SK-N-SH (cell line): ENCODE measurements around the gene ATN1. TPM values are rescaled to one million over a fixed set of nuclear protein-coding genes. Genes with fewer than 3 reads are reported as not detected.

ENCODE experiments used
- CTCF ChIA-PET: fragments of 300-600, 350-600 bp; formaldehyde crosslinking; extraction: SDS; loops from one replicate; lab custom pipeline; 2021; lab: Yijun Ruan, JAX
- POLR2A ChIA-PET: fragments of 350-600 bp; sonication (Branson Sonifier 250); formaldehyde crosslinking; extraction: SDS; loops from one replicate; lab custom pipeline; 2020; ENCODE audit warnings: antibody characterized with exemption, inconsistent platforms; lab: Yijun Ruan, JAX
- DNase-seq: peaks from one replicate; pipeline ENCODE4 v3.0.0; 2012
- H2AFZ ChIP-seq: fragments of 200-600 bp; sonication (generic); 2 replicates; pipeline ENCODE4 v1.8.1; 2016; ENCODE audit warnings: antibody characterized with exemption, mild to moderate bottlenecking, low read depth
- H3F3A ChIP-seq: fragments of 200-600 bp; sonication (generic); replicated peaks from 2 replicates; pipeline ENCODE3; 2016; ENCODE audit warnings: antibody characterized with exemption, mild to moderate bottlenecking; ENCODE audit not compliant: insufficient read depth
- H3K27ac ChIP-seq, 2 experiments: fragments of 200-500 bp in 1 of 2; fragments of 200-600 bp in 1 of 2; sonication (Bioruptor generic) in 1 of 2; sonication (generic), shearing (Covaris generic) in 1 of 2; 2 replicates each; pipeline versions ENCODE4 v1.5.1 to v1.6.1; 2014 to 2016; ENCODE audit warnings: low read depth in 2 of 2, inconsistent platforms in 1 of 2, low read length in 1 of 2, mild to moderate bottlenecking in 1 of 2, mixed read lengths in 1 of 2
- H3K27me3 ChIP-seq: fragments of 200-600 bp; sonication (generic), shearing (Covaris generic); 2 replicates; pipeline ENCODE4 v1.6.1; 2016; ENCODE audit warnings: mixed run types; ENCODE audit not compliant: insufficient read depth
- H3K36me3 ChIP-seq, 2 experiments: fragments of 200-500 bp in 1 of 2; fragments of 200-600 bp in 1 of 2; sonication (Bioruptor generic) in 1 of 2; sonication (generic) in 1 of 2; replicated peaks in 1 of 2; 2 replicates each; pipeline versions ENCODE3 to v1.5.1; 2014 to 2016; ENCODE audit warnings: low read length in 1 of 2, mild to moderate bottlenecking in 1 of 2; ENCODE audit not compliant: insufficient read depth in 2 of 2, control insufficient read depth in 1 of 2
- H3K4me1 ChIP-seq, 2 experiments: fragments of 200-500 bp in 1 of 2; fragments of 200-600 bp in 1 of 2; sonication (Bioruptor generic) in 1 of 2; sonication (generic), shearing (Covaris generic) in 1 of 2; 2 replicates each; pipeline versions ENCODE4 v1.5.1 to v1.6.1; 2014 to 2016; ENCODE audit warnings: low read depth in 1 of 2, low read length in 1 of 2, mixed run types in 1 of 2; ENCODE audit not compliant: insufficient read depth in 2 of 2, control insufficient read depth in 1 of 2
- H3K4me2 ChIP-seq: fragments of 200-600 bp; sonication (generic), shearing (Covaris generic); 2 replicates; pipeline ENCODE4 v1.6.1; 2017; ENCODE audit warnings: mixed run types
- H3K4me3 ChIP-seq, 2 experiments: fragments of 200-500 bp in 1 of 2; fragments of 200-600 bp in 1 of 2; sonication (Bioruptor generic) in 1 of 2; sonication (generic), shearing (Covaris generic) in 1 of 2; 2 replicates each; pipeline versions ENCODE4 v1.5.1 to v1.8.1; 2014 to 2016; ENCODE audit warnings: low read depth in 2 of 2, inconsistent platforms in 1 of 2, low read length in 1 of 2, mild to moderate bottlenecking in 1 of 2, mixed read lengths in 1 of 2, moderate library complexity in 1 of 2
- H3K79me2 ChIP-seq: fragments of 200-600 bp; sonication (generic); 2 replicates; pipeline ENCODE4 v1.8.1; 2017; ENCODE audit warnings: mild to moderate bottlenecking; ENCODE audit not compliant: insufficient read depth
- H3K9ac ChIP-seq: fragments of 200-600 bp; sonication (generic); 2 replicates; pipeline ENCODE4 v1.6.1; 2017; ENCODE audit warnings: mixed run types
- H3K9me2 ChIP-seq: fragments of 200-600 bp; sonication (generic); 2 replicates; pipeline ENCODE4 v1.6.1; 2017; ENCODE audit warnings: mixed run types
- H3K9me3 ChIP-seq: fragments of 200-600 bp; sonication (generic); 2 replicates; pipeline ENCODE4 v1.6.1; 2017; ENCODE audit warnings: mixed run types, mild to moderate bottlenecking, moderate library complexity
- H4K20me1 ChIP-seq: fragments of 200-600 bp; sonication (generic); 2 replicates; pipeline ENCODE4 v1.6.1; 2017; ENCODE audit warnings: mild to moderate bottlenecking, mixed run types; ENCODE audit not compliant: insufficient read depth
- FOSL2 ChIP-seq: IDR thresholded peaks from 2 replicates; pipeline ENCODE4 v1.4.0; 2012; ENCODE audit warnings: low read depth, mild to moderate bottlenecking, moderate library complexity, borderline replicate concordance
- GATA2 ChIP-seq: sonication (generic); formaldehyde crosslinking; IDR thresholded peaks from 2 replicates; pipeline ENCODE4 v1.5.0; 2020; ENCODE audit warnings: mild to moderate bottlenecking, missing genetic modification reagents
- RAD21 ChIP-seq: IDR thresholded peaks from 2 replicates; pipeline ENCODE4 v1.6.1; 2012; ENCODE audit warnings: mild to moderate bottlenecking, low read length
- SIN3A ChIP-seq: IDR thresholded peaks from 2 replicates; pipeline ENCODE4 v1.6.1; 2012; ENCODE audit warnings: low read depth, mild to moderate bottlenecking, low read length, moderate library complexity, borderline replicate concordance
- TAF1 ChIP-seq: IDR thresholded peaks from 2 replicates; pipeline ENCODE4 v1.6.1; 2012; ENCODE audit warnings: low read depth, mild to moderate bottlenecking, low read length, moderate library complexity, borderline replicate concordance
- TEAD4 ChIP-seq: IDR thresholded peaks from 2 replicates; pipeline ENCODE4 v1.4.0; 2012; ENCODE audit warnings: mild to moderate bottlenecking, borderline replicate concordance; ENCODE audit not compliant: insufficient read depth
- WGBS: methylation state at CpG from one replicate; pipeline ENCODE4 v1.1.6; 2017; ENCODE audit warnings: low lambda C conversion rate; 5-methylcytosine and 5-hydroxymethylcytosine counted together
- polyA plus RNA-seq, 3 experiments: library from polyadenylated mRNA; depleted of rRNA; stranded (reverse); fragments of >200 nt; gene quantifications; 2 replicates each; pipeline ENCODE4 v1.2.3, GENCODE V29; 2012
- TF ChIP-seq, protein P1 (sequence below): fragments of 200-600 bp; sonication (generic); IDR thresholded peaks from 2 replicates; pipeline ENCODE4 v1.6.1; 2017; ENCODE audit warnings: antibody characterized with exemption, mild to moderate bottlenecking, moderate library complexity
- TF ChIP-seq, protein P2 (sequence below): fragments of 150-350 bp; IDR thresholded peaks from 2 replicates; pipeline ENCODE4 v1.6.1; 2016; ENCODE audit warnings: mild to moderate bottlenecking, low read depth, low read length
- TF ChIP-seq, protein P3 (sequence below): IDR thresholded peaks from 2 replicates; pipeline ENCODE4 v1.6.1; 2012; ENCODE audit warnings: mild to moderate bottlenecking, low read depth, low read length, moderate library complexity

ATN1 gene
- polyA plus RNA-seq, 1 of the 3 experiments (the other 2 are of a cell fraction): 29.3 TPM

DNA sequence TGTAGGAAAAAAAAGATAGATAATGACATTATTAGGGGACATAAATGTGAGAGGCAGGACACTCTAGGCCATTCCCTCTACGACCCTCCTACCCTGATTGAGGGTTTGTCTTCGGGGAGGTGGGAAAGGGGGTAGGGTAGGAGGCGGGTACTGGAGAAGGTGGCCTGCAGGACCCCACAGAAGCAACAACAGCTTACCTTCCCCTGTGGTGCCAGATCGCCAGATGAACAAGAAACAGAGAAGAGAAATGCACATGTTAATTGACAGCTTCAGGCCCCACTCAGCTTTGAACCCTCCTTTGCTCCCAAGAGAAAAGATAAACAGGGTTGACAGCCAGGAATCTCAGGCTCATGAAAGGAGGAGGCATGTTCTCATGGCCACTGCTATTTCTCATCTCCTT lies 38.0 kb downstream of the ATN1 start:
- H3K9me3 ChIP-seq: no peaks in the 10 kb centered on the region
- H3K4me1 ChIP-seq: peaks cover 6 to 22% of the 10 kb centered on the region in 2 experiments; a peak in 3 of 4 replicates
- no peak for DNase-seq
- peaks cover 28% of the 10 kb centered on the region for H3K79me2 ChIP-seq
- H3F3A ChIP-seq: peaks cover 29% of the 10 kb centered on the region
- H3K36me3 ChIP-seq: peaks cover 28 to 46% of the 10 kb centered on the region in 2 experiments
- ChIA-PET CTCF (interaction anchor here (0.7 to 3.3 kb wide), 8 partner anchors 9 to 41 kb away, joined by 3 to 17 read pairs (median 6); partner anchors contain the start of genes C12orf57 and RNU7-1), POLR2A (interaction anchor here (6.8 kb wide), 1 partner anchor 20 kb away, joined by 62 read pairs; the partner anchor contains the start of genes C12orf57 and RNU7-1)
- H3K4me2 ChIP-seq: no peak overlapping the region
- H3K4me3 ChIP-seq: no peak overlapping the region
- no peaks in the 10 kb centered on the region for H3K27me3 ChIP-seq
- no peak overlapping the region for H2AFZ ChIP-seq
- no peak overlapping the region for H3K9ac ChIP-seq
- H3K9me2 ChIP-seq: no peaks in the 10 kb centered on the region
- TF ChIP-seq TEAD4 (no peak), GATA2 (CRISPR knock-in tag) (no peak), SIN3A (no peak), FOSL2 (no peak), RAD21 (no peak), TAF1 (no peak)
- TF ChIP-seq, protein P1, sequence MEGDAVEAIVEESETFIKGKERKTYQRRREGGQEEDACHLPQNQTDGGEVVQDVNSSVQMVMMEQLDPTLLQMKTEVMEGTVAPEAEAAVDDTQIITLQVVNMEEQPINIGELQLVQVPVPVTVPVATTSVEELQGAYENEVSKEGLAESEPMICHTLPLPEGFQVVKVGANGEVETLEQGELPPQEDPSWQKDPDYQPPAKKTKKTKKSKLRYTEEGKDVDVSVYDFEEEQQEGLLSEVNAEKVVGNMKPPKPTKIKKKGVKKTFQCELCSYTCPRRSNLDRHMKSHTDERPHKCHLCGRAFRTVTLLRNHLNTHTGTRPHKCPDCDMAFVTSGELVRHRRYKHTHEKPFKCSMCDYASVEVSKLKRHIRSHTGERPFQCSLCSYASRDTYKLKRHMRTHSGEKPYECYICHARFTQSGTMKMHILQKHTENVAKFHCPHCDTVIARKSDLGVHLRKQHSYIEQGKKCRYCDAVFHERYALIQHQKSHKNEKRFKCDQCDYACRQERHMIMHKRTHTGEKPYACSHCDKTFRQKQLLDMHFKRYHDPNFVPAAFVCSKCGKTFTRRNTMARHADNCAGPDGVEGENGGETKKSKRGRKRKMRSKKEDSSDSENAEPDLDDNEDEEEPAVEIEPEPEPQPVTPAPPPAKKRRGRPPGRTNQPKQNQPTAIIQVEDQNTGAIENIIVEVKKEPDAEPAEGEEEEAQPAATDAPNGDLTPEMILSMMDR: no peak
- TF ChIP-seq, protein P2, sequence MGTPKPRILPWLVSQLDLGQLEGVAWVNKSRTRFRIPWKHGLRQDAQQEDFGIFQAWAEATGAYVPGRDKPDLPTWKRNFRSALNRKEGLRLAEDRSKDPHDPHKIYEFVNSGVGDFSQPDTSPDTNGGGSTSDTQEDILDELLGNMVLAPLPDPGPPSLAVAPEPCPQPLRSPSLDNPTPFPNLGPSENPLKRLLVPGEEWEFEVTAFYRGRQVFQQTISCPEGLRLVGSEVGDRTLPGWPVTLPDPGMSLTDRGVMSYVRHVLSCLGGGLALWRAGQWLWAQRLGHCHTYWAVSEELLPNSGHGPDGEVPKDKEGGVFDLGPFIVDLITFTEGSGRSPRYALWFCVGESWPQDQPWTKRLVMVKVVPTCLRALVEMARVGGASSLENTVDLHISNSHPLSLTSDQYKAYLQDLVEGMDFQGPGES: no peak
- TF ChIP-seq, protein P3, sequence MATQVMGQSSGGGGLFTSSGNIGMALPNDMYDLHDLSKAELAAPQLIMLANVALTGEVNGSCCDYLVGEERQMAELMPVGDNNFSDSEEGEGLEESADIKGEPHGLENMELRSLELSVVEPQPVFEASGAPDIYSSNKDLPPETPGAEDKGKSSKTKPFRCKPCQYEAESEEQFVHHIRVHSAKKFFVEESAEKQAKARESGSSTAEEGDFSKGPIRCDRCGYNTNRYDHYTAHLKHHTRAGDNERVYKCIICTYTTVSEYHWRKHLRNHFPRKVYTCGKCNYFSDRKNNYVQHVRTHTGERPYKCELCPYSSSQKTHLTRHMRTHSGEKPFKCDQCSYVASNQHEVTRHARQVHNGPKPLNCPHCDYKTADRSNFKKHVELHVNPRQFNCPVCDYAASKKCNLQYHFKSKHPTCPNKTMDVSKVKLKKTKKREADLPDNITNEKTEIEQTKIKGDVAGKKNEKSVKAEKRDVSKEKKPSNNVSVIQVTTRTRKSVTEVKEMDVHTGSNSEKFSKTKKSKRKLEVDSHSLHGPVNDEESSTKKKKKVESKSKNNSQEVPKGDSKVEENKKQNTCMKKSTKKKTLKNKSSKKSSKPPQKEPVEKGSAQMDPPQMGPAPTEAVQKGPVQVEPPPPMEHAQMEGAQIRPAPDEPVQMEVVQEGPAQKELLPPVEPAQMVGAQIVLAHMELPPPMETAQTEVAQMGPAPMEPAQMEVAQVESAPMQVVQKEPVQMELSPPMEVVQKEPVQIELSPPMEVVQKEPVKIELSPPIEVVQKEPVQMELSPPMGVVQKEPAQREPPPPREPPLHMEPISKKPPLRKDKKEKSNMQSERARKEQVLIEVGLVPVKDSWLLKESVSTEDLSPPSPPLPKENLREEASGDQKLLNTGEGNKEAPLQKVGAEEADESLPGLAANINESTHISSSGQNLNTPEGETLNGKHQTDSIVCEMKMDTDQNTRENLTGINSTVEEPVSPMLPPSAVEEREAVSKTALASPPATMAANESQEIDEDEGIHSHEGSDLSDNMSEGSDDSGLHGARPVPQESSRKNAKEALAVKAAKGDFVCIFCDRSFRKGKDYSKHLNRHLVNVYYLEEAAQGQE: no peak
- 90% methylated on average over 4 of the region's 4 CpGs for WGBS
- no peaks in the 10 kb centered on the region for H4K20me1 ChIP-seq
- H3K27ac ChIP-seq: no peak overlapping the region
